ENCODE results near the gene ZFP91. TPM values are rescaled to one million over a fixed set of nuclear protein-coding genes. Genes with fewer than 3 reads are reported as not detected.

The ZFP91 gene
- total RNA-seq, 1 donor from 2014 or later = 43.6 TPM

DNA sequence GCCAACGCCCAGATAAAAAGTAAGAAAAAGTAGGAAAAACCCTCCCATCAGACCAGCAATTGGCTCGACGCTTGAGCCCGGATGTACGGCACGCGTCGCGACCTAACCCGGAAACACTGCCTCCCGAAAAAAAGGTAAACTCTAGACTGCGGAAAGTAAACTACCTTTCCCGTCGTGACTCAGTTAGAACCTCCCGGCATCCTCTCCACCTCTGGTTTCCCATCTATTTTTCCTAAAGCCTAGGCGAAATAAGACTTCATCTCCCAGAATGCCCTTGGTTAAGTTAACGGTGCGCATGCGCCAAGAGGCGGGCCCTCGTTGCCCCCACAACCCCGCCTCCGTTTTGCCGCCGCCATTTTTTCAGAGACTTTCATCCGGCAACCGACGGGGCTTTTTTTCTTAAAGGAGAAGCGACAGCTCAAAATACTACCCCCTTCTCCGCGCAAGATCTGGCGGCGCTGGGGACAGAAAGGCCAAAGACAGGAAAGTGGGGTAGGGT lies 678 bp upstream of the ZFP91 start:
- Mint-ChIP-seq H3K27me3 (no peaks in the 10 kb centered on the region), H3K27ac (peak overlapping the region; percentile 100), H3K4me1 (ENCODE audit: unreplicated experiment) (peaks cover 23% of the 10 kb centered on the region), H3K4me3 (peak overlapping the region; percentile 98), H3K36me3 (no peaks in the 10 kb centered on the region), H3K9me3 (no peaks in the 10 kb centered on the region)
- TF ChIP-seq, protein P1, sequence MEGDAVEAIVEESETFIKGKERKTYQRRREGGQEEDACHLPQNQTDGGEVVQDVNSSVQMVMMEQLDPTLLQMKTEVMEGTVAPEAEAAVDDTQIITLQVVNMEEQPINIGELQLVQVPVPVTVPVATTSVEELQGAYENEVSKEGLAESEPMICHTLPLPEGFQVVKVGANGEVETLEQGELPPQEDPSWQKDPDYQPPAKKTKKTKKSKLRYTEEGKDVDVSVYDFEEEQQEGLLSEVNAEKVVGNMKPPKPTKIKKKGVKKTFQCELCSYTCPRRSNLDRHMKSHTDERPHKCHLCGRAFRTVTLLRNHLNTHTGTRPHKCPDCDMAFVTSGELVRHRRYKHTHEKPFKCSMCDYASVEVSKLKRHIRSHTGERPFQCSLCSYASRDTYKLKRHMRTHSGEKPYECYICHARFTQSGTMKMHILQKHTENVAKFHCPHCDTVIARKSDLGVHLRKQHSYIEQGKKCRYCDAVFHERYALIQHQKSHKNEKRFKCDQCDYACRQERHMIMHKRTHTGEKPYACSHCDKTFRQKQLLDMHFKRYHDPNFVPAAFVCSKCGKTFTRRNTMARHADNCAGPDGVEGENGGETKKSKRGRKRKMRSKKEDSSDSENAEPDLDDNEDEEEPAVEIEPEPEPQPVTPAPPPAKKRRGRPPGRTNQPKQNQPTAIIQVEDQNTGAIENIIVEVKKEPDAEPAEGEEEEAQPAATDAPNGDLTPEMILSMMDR (conservative IDR thresholded peaks at IDR 0.05) = no peak
- peak; percentile 96 for DNase-seq (ENCODE audit: extremely low spot score, unreplicated experiment)

DNA sequence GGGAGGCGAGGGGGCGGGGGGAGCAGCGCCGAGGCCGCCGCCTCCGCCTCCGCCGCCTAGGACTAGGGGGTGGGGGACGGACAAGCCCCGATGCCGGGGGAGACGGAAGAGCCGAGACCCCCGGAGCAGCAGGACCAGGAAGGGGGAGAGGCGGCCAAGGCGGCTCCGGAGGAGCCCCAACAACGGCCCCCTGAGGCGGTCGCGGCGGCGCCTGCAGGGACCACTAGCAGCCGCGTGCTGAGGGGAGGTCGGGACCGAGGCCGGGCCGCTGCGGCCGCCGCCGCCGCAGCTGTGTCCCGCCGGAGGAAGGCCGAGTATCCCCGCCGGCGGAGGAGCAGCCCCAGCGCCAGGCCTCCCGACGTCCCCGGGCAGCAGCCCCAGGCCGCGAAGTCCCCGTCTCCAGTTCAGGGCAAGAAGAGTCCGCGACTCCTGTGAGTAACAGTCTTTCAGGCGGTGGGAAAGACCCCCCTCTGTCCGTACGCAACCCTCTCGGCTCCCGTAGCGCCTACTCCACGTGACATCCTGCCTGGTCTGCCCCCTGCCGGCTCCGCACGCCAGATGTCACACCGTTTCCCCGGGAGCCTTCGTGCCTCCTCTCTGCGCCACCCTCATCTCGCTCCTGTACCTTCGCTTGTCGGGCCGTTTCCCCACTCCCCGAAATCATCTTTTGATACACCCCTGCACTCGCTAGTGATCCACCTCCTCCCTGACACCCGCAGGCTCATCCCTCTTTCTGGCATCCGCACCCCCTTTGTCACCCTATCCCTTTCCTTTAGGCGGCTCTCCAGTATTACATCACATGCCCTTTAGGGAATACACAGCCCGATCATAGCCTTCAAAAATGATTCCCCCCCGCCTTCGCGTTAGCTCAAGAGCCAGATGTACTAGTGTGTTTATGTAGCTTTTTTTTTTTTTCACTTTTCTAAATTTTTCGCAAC lies 598 bp downstream of the ZFP91 start:
- TF ChIP-seq, protein P1 (conservative IDR thresholded peaks at IDR 0.05) = peak; percentile 78
- peak overlapping the region; percentile 100 for H3K27ac Mint-ChIP-seq
- H3K4me1 Mint-ChIP-seq (ENCODE audit: unreplicated experiment) = peaks cover 19% of the 10 kb centered on the region
- no peaks in the 10 kb centered on the region for H3K27me3 Mint-ChIP-seq
- no peaks in the 10 kb centered on the region for H3K9me3 Mint-ChIP-seq
- H3K4me3 Mint-ChIP-seq = peak overlapping the region; percentile 98
- peak; percentile 92 for DNase-seq (ENCODE audit: extremely low spot score, unreplicated experiment)
- no peaks in the 10 kb centered on the region for H3K36me3 Mint-ChIP-seq

DNA sequence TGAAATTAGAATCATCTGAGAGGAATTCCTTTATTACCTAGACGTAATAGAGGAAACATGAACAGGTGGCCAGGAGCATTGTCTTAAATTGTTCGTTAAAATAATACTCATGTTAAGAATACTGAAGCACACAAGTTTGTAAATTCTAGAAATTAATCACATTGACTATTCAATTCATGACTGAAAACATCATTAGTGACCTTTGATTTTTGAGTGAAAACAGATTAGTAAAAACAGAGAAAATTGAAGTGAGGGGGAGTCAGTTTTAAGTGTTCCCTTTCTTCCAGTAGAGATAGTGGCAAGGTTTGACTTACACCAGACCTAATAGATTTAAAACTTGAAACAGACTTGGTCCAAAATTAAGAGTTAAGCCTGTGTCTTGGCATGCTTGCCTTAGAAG lies 1.4 kb downstream of the ZFP91 start:
- H3K27ac Mint-ChIP-seq = peak overlapping the region; percentile 100
- H3K4me3 Mint-ChIP-seq = peak overlapping the region; percentile 97
- H3K36me3 Mint-ChIP-seq = no peaks in the 10 kb centered on the region
- H3K9me3 Mint-ChIP-seq = no peaks in the 10 kb centered on the region
- no peaks in the 10 kb centered on the region for H3K27me3 Mint-ChIP-seq
- DNase-seq (ENCODE audit: extremely low spot score, unreplicated experiment) = no peak
- TF ChIP-seq, protein P1 (conservative IDR thresholded peaks at IDR 0.05) = no peak
- peaks cover 16% of the 10 kb centered on the region for H3K4me1 Mint-ChIP-seq (ENCODE audit: unreplicated experiment)

DNA sequence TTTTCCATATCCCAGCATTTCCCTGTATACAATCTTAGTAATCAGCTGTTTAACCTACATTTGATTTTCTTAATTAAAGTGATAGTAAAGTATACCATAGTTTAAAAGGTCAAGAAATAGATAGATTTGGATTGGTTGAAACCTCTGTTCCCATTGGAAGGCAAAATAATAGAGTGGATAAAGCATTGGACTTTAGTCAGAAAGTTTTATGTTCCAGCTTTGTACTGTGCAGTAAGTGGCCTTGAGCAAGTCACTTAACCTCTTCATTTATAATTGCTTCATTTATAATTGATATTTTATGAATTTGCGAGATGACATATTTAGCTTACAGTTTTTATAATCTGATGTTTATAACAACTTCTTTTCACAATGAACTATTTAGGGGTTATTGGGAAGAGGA lies 3.6 kb downstream of the ZFP91 start:
- peaks cover 15% of the 10 kb centered on the region for H3K4me1 Mint-ChIP-seq (ENCODE audit: unreplicated experiment)
- DNase-seq (ENCODE audit: extremely low spot score, unreplicated experiment) = no peak
- TF ChIP-seq, protein P1 (conservative IDR thresholded peaks at IDR 0.05) = no peak
- H3K27ac Mint-ChIP-seq = no peak overlapping the region
- no peaks in the 10 kb centered on the region for H3K9me3 Mint-ChIP-seq
- H3K4me3 Mint-ChIP-seq = peak overlapping the region; percentile 32
- peaks cover 4% of the 10 kb centered on the region for H3K36me3 Mint-ChIP-seq
- no peaks in the 10 kb centered on the region for H3K27me3 Mint-ChIP-seq

DNA sequence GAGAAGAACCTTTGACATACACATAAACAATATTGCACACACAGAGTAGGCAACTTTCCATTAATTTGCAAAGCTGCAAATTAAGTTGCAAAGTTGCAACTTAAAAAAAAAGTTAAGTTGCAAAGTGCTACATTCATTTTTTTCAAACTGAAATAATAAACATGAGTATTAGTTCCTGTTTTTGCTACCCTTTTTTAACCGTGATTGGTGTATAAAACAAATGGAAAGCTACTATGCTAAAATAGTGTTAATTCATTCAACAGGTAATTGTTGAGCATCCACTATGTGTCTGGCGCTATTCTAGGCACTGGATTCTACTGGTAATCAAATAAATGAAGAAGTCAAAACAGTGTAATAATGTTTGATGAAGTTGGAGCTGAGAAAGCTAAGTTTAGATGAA lies 8.1 kb downstream of the ZFP91 start:
- H3K36me3 Mint-ChIP-seq = peaks cover 13% of the 10 kb centered on the region
- no peak overlapping the region for H3K27ac Mint-ChIP-seq
- H3K4me3 Mint-ChIP-seq = no peak overlapping the region
- DNase-seq (ENCODE audit: extremely low spot score, unreplicated experiment) = no peak
- H3K9me3 Mint-ChIP-seq = no peaks in the 10 kb centered on the region
- peaks cover 5% of the 10 kb centered on the region for H3K4me1 Mint-ChIP-seq (ENCODE audit: unreplicated experiment)
- TF ChIP-seq, protein P1 (conservative IDR thresholded peaks at IDR 0.05) = no peak
- H3K27me3 Mint-ChIP-seq = no peaks in the 10 kb centered on the region

Measured in type B pancreatic cell (in vitro differentiated cells).